ENCODE data around the gene CDC40. TPM values are rescaled to one million over a fixed set of nuclear protein-coding genes. Genes with fewer than 3 reads are reported as not detected.

Gene CDC40
- total RNA-seq, 1 donor from 2014 or later: 15.2 TPM

- no peak for TF ChIP-seq CTCF (IDR thresholded peaks at IDR 0.05)
- H3K4me1 Mint-ChIP-seq (ENCODE audit: low read depth): no peaks in the 10 kb centered on the region
- no peak overlapping the region for H3K27ac Mint-ChIP-seq (ENCODE audit: unreplicated experiment)
- no peak for DNase-seq (ENCODE audit: low spot score)
- H3K4me3 Mint-ChIP-seq (ENCODE audit: unreplicated experiment): no peak overlapping the region
- peaks cover 12% of the 10 kb centered on the region for H3K36me3 Mint-ChIP-seq (ENCODE audit: low read depth)
- H3K27me3 Mint-ChIP-seq (ENCODE audit: low read depth): no peaks in the 10 kb centered on the region
- H3K9me3 Mint-ChIP-seq (ENCODE audit: low read depth): no peaks in the 10 kb centered on the region
Observed at GRCh38 chr6:110207652-110208051, 27.4 kb downstream of the CDC40 start.

GRCh38 chr6:110211753-110212152 lies 31.5 kb downstream of the CDC40 start:
- no peak for TF ChIP-seq CTCF (IDR thresholded peaks at IDR 0.05)
- H3K36me3 Mint-ChIP-seq (ENCODE audit: low read depth): peaks cover 26% of the 10 kb centered on the region

GRCh38 chr6:110214338-110214737 lies 34.1 kb downstream of the CDC40 start:
- Mint-ChIP-seq H3K27ac (ENCODE audit: unreplicated experiment) (no peak overlapping the region), H3K9me3 (ENCODE audit: low read depth) (no peaks in the 10 kb centered on the region), H3K36me3 (ENCODE audit: low read depth) (peaks cover 26% of the 10 kb centered on the region), H3K4me3 (ENCODE audit: unreplicated experiment) (no peak overlapping the region), H3K27me3 (ENCODE audit: low read depth) (no peaks in the 10 kb centered on the region), H3K4me1 (ENCODE audit: low read depth) (no peaks in the 10 kb centered on the region)
- no peak for DNase-seq (ENCODE audit: low spot score)
- no peak for TF ChIP-seq CTCF (IDR thresholded peaks at IDR 0.05)

More at GRCh38 chr6:110211753-110212152, 31.5 kb downstream of the CDC40 start:
- Mint-ChIP-seq H3K4me1 (ENCODE audit: low read depth) (no peaks in the 10 kb centered on the region), H3K27me3 (ENCODE audit: low read depth) (no peaks in the 10 kb centered on the region), H3K27ac (ENCODE audit: unreplicated experiment) (no peak overlapping the region), H3K9me3 (ENCODE audit: low read depth) (no peaks in the 10 kb centered on the region), H3K4me3 (ENCODE audit: unreplicated experiment) (no peak overlapping the region)
- DNase-seq (ENCODE audit: low spot score): no peak

- H3K36me3 Mint-ChIP-seq (ENCODE audit: low read depth): peaks cover 28% of the 10 kb centered on the region
Observed at GRCh38 chr6:110216140-110216539, 35.9 kb downstream of the CDC40 start.

GRCh38 chr6:110217266-110217665 lies 37.0 kb downstream of the CDC40 start:
- peaks cover 26% of the 10 kb centered on the region for H3K36me3 Mint-ChIP-seq (ENCODE audit: low read depth)
- H3K4me1 Mint-ChIP-seq (ENCODE audit: low read depth): no peaks in the 10 kb centered on the region
- no peak overlapping the region for H3K27ac Mint-ChIP-seq (ENCODE audit: unreplicated experiment)
- no peaks in the 10 kb centered on the region for H3K27me3 Mint-ChIP-seq (ENCODE audit: low read depth)
- TF ChIP-seq CTCF (IDR thresholded peaks at IDR 0.05): no peak
- H3K4me3 Mint-ChIP-seq (ENCODE audit: unreplicated experiment): no peak overlapping the region
- no peaks in the 10 kb centered on the region for H3K9me3 Mint-ChIP-seq (ENCODE audit: low read depth)
- DNase-seq (ENCODE audit: low spot score): no peak

More at GRCh38 chr6:110216140-110216539, 35.9 kb downstream of the CDC40 start:
- Mint-ChIP-seq H3K4me3 (ENCODE audit: unreplicated experiment) (no peak overlapping the region), H3K4me1 (ENCODE audit: low read depth) (no peaks in the 10 kb centered on the region), H3K9me3 (ENCODE audit: low read depth) (no peaks in the 10 kb centered on the region), H3K27ac (ENCODE audit: unreplicated experiment) (no peak overlapping the region), H3K27me3 (ENCODE audit: low read depth) (no peaks in the 10 kb centered on the region)
- DNase-seq (ENCODE audit: low spot score): no peak
- no peak for TF ChIP-seq CTCF (IDR thresholded peaks at IDR 0.05)
